Measurements from ENCODE around the gene VPS33A. TPM values are rescaled to one million over a fixed set of nuclear protein-coding genes. Genes with fewer than 3 reads are reported as not detected.

Gene VPS33A
- total and polyA plus RNA-seq, 2 donors (not counting 1 experiment from before 2014, with no cell fraction given) = 15.4 to 22.3 TPM

GRCh38 chr12:122185079-122185478 is 81.2 kb downstream of the VPS33A start:
- Histone ChIP-seq H3K4me2 (ENCODE audit: extremely low read depth, insufficient read depth, low read length) (no peak overlapping the region), H3K9ac (ENCODE audit: insufficient read depth, low read length) (no peak overlapping the region), H2AFZ (ENCODE audit: low read length) (no peak overlapping the region)

GRCh38 chr12:122184517-122184916 is 81.8 kb downstream of the VPS33A start:
- TF ChIP-seq CTCF (conservative IDR thresholded peaks at IDR 0.05 in 1 of 2, IDR thresholded peaks at IDR 0.05 in 1 of 2; ENCODE audit: low read depth in 1 of 2, low read length in 2 of 2) (no peak), EZH2 (IDR thresholded peaks at IDR 0.05; ENCODE audit: low read length, missing control alignments) (no peak)
- Histone ChIP-seq H2AFZ (ENCODE audit: low read length) (no peak overlapping the region), H3K4me1 (ENCODE audit: control insufficient read depth, extremely low read depth, insufficient read depth, low read length) (peaks cover 2% of the 10 kb centered on the region), H3K27me3 (ENCODE audit: control insufficient read depth, insufficient read depth, low read length) (no peaks in the 10 kb centered on the region), H3K4me3 (replicated peaks in 1 of 4; ENCODE audit: control extremely low read depth in 1 of 4, insufficient read depth in 1 of 4, low read depth in 3 of 4, low read length in 4 of 4) (no peak overlapping the region), H3K27ac (ENCODE audit: insufficient read depth, low read length) (no peak overlapping the region), H3K9me3 (ENCODE audit: control insufficient read depth, insufficient read depth, low read depth, low read length) (no peaks in the 10 kb centered on the region), H3K4me2 (ENCODE audit: extremely low read depth, insufficient read depth, low read length) (no peak overlapping the region), H3K79me2 (ENCODE audit: control insufficient read depth, insufficient read depth, low read length) (no peaks in the 10 kb centered on the region), H3K36me3 (ENCODE audit: control insufficient read depth, insufficient read depth, low read length) (no peaks in the 10 kb centered on the region), H4K20me1 (ENCODE audit: control insufficient read depth, extremely low read depth, insufficient read depth, low read length) (no peaks in the 10 kb centered on the region), H3K9ac (ENCODE audit: insufficient read depth, low read length) (no peak overlapping the region)
- DNase-seq (ENCODE audit: low read depth in 2 of 2) = no peak

More at GRCh38 chr12:122185079-122185478, 81.2 kb downstream of the VPS33A start:
- peaks cover 2% of the 10 kb centered on the region for H3K4me1 ChIP-seq (ENCODE audit: control insufficient read depth, extremely low read depth, insufficient read depth, low read length)
- no peaks in the 10 kb centered on the region for H3K9me3 ChIP-seq (ENCODE audit: control insufficient read depth, insufficient read depth, low read depth, low read length)
- H3K79me2 ChIP-seq (ENCODE audit: control insufficient read depth, insufficient read depth, low read length) = no peaks in the 10 kb centered on the region
- no peak overlapping the region for H3K4me3 ChIP-seq (replicated peaks in 1 of 4; ENCODE audit: control extremely low read depth in 1 of 4, insufficient read depth in 1 of 4, low read depth in 3 of 4, low read length in 4 of 4)
- no peaks in the 10 kb centered on the region for H3K27me3 ChIP-seq (ENCODE audit: control insufficient read depth, insufficient read depth, low read length)
- no peak for DNase-seq (ENCODE audit: low read depth in 2 of 2)
- H4K20me1 ChIP-seq (ENCODE audit: control insufficient read depth, extremely low read depth, insufficient read depth, low read length) = no peaks in the 10 kb centered on the region
- no peaks in the 10 kb centered on the region for H3K36me3 ChIP-seq (ENCODE audit: control insufficient read depth, insufficient read depth, low read length)
- no peak for TF ChIP-seq CTCF (conservative IDR thresholded peaks at IDR 0.05 in 1 of 2, IDR thresholded peaks at IDR 0.05 in 1 of 2; ENCODE audit: low read depth in 1 of 2, low read length in 2 of 2)
- no peak for TF ChIP-seq EZH2 (IDR thresholded peaks at IDR 0.05; ENCODE audit: low read length, missing control alignments)
- H3K27ac ChIP-seq (ENCODE audit: insufficient read depth, low read length) = no peak overlapping the region

GRCh38 chr12:122183588-122183940 is 82.7 kb downstream of the VPS33A start:
- Histone ChIP-seq H4K20me1 (ENCODE audit: control insufficient read depth, extremely low read depth, insufficient read depth, low read length) (no peaks in the 10 kb centered on the region), H3K9me3 (ENCODE audit: control insufficient read depth, insufficient read depth, low read depth, low read length) (no peaks in the 10 kb centered on the region), H3K27me3 (ENCODE audit: control insufficient read depth, insufficient read depth, low read length) (no peaks in the 10 kb centered on the region), H3K4me1 (ENCODE audit: control insufficient read depth, extremely low read depth, insufficient read depth, low read length) (peaks cover 2% of the 10 kb centered on the region), H2AFZ (ENCODE audit: low read length) (no peak overlapping the region), H3K36me3 (ENCODE audit: control insufficient read depth, insufficient read depth, low read length) (no peaks in the 10 kb centered on the region), H3K9ac (ENCODE audit: insufficient read depth, low read length) (no peak overlapping the region), H3K27ac (ENCODE audit: insufficient read depth, low read length) (no peak overlapping the region), H3K4me2 (ENCODE audit: extremely low read depth, insufficient read depth, low read length) (no peak overlapping the region), H3K79me2 (ENCODE audit: control insufficient read depth, insufficient read depth, low read length) (no peaks in the 10 kb centered on the region), H3K4me3 (replicated peaks in 1 of 4; ENCODE audit: control extremely low read depth in 1 of 4, insufficient read depth in 1 of 4, low read depth in 3 of 4, low read length in 4 of 4) (peak overlapping the region in 1 of 4 experiments; percentile 25)
- no peak for DNase-seq (ENCODE audit: low read depth in 2 of 2)
- TF ChIP-seq EZH2 (IDR thresholded peaks at IDR 0.05; ENCODE audit: low read length, missing control alignments) (no peak), CTCF (conservative IDR thresholded peaks at IDR 0.05 in 1 of 2, IDR thresholded peaks at IDR 0.05 in 1 of 2; ENCODE audit: low read depth in 1 of 2, low read length in 2 of 2) (no peak)
